OCI-LY7 (cell line): ENCODE results near the gene FFAR4. TPM values are rescaled to one million over a fixed set of nuclear protein-coding genes. Genes with fewer than 3 reads are reported as not detected.

Experiments used
- Bru-seq: library from RNA; stranded (reverse); fragments of 400-500 nt; gene quantifications from one replicate; lab custom pipeline; 2021; lab: Mats Ljungman, UMichigan
- BruChase-seq, 2 experiments: library from RNA; stranded (reverse); fragments of 400-500 nt; gene quantifications; one replicate each; lab custom pipeline; 2021; lab: Mats Ljungman, UMichigan
- BruUV-seq: library from RNA; stranded (reverse); fragments of 400-500 nt; replicated peaks from 2 replicates; lab custom pipeline; 2021; lab: Mats Ljungman, UMichigan
- CTCF ChIA-PET: fragments of 300-600 bp; sonication (Branson Sonifier 250); formaldehyde crosslinking; loops from one replicate; lab custom pipeline; 2022; ENCODE audit warnings: antibody characterized with exemption; ENCODE audit not compliant: unreplicated experiment; lab: Charles Lee
- POLR2A ChIA-PET: fragments of 300-600 bp; sonication (Branson Sonifier 250); formaldehyde crosslinking; loops from one replicate; lab custom pipeline; 2022; ENCODE audit warnings: antibody characterized with exemption; lab: Charles Lee
- DNase-seq: peaks from one replicate; pipeline ENCODE4 v3.0.0-alpha.2; 2015; ENCODE audit warnings: low spot score
- H2AFZ ChIP-seq: fragments of 200-600 bp; sonication (generic), shearing (Covaris generic); 2 replicates; pipeline ENCODE4 v1.6.1; 2014; ENCODE audit warnings: mild to moderate bottlenecking, antibody characterized with exemption, low read length, moderate library complexity
- H3K27ac ChIP-seq: fragments of 200-600 bp; sonication (generic); 2 replicates; pipeline ENCODE4 v1.5.1; 2014; ENCODE audit warnings: mixed run types, low read depth, mild to moderate bottlenecking, moderate library complexity, low read length, inconsistent platforms; ENCODE audit not compliant: poor library complexity, severe bottlenecking
- H3K36me3 ChIP-seq: fragments of 200-600 bp; sonication (generic); 2 replicates; pipeline ENCODE4 v1.6.1; 2014; ENCODE audit warnings: mild to moderate bottlenecking, antibody characterized with exemption, low read length, moderate library complexity, mixed read lengths; ENCODE audit not compliant: insufficient read depth
- H3K4me1 ChIP-seq: fragments of 200-600 bp; sonication (generic); 2 replicates; pipeline ENCODE4 v1.5.1; 2014; ENCODE audit warnings: mild to moderate bottlenecking, low read length; ENCODE audit not compliant: insufficient read depth, poor library complexity, severe bottlenecking
- H3K4me2 ChIP-seq: fragments of 200-600 bp; sonication (generic); 2 replicates; pipeline ENCODE4 v1.6.1; 2014; ENCODE audit warnings: mild to moderate bottlenecking, low read length
- H3K4me3 ChIP-seq: fragments of 200-600 bp; sonication (generic); 2 replicates; pipeline ENCODE4 v1.5.1; 2014; ENCODE audit warnings: mild to moderate bottlenecking, low read depth, low read length; ENCODE audit not compliant: poor library complexity, severe bottlenecking
- H3K79me2 ChIP-seq: fragments of 200-600 bp; sonication (generic); 2 replicates; pipeline ENCODE4 v1.6.1; 2016; ENCODE audit warnings: low read depth, mild to moderate bottlenecking, low read length, moderate library complexity, mixed read lengths; ENCODE audit not compliant: insufficient read depth
- H3K9me2 ChIP-seq: fragments of 200-600 bp; sonication (generic); 2 replicates; pipeline ENCODE4 v1.6.1; 2016; ENCODE audit warnings: mild to moderate bottlenecking, low read length, mixed read lengths; ENCODE audit not compliant: insufficient read depth
- H3K9me3 ChIP-seq: fragments of 200-600 bp; sonication (generic); 2 replicates; pipeline ENCODE4 v1.6.1; 2014; ENCODE audit warnings: mild to moderate bottlenecking, mixed run types, low read length, mixed read lengths
- H4K20me1 ChIP-seq: fragments of 200-600 bp; sonication (generic); 2 replicates; pipeline ENCODE4 v1.6.1; 2014; ENCODE audit warnings: mild to moderate bottlenecking, antibody characterized with exemption, low read length, moderate library complexity, mixed read lengths; ENCODE audit not compliant: insufficient read depth
- CTCF ChIP-seq: fragments of 200-600 bp; sonication (generic); conservative IDR thresholded peaks from 2 replicates; pipeline ENCODE4 v1.5.1; 2014; ENCODE audit warnings: mild to moderate bottlenecking, antibody characterized with exemption, low read length, moderate library complexity, mixed read lengths
- EZH2phosphoT487 ChIP-seq: fragments of 200-600 bp; sonication (generic); IDR thresholded peaks from 2 replicates; pipeline ENCODE4 v1.6.1; 2018; ENCODE audit warnings: low read depth, borderline replicate concordance, mild to moderate bottlenecking, mixed run types, antibody characterized with exemption, low read length, moderate library complexity, mixed read lengths
- intact Hi-C: fragments of 100-400 bp; cut with micrococcal nuclease; formaldehyde crosslinking; loops from one replicate; pipeline ENCODE4 v1.10.0; 2022; ENCODE audit not compliant: unreplicated experiment
- long read RNA-seq: library from polyadenylated mRNA; stranded (forward); transcript quantifications from one replicate; pipeline ENCODE4 v2.0.0, GENCODE V29; 2022
- total RNA-seq, 2 experiments: library from RNA; depleted of rRNA in 1 of 2; stranded (reverse); fragments of >200 nt in 1 of 2; shearing (Covaris generic) in 1 of 2; gene quantifications; 2 replicates each; pipeline ENCODE4 v1.2.3, GENCODE V29; 2014 to 2022

Gene FFAR4
- total RNA-seq (2014; rRNA removed; shearing (Covaris generic)) (not detected in 2 replicates), total RNA-seq (2022) (not detected in 2 replicates), Bru-seq, nascent RNA (percentile 4 among the genes with signal in this experiment), BruChase-seq, experiment 1, labeled RNA remaining after a 6-hour chase (percentile 4 among the genes with signal in this experiment), BruChase-seq, experiment 2, labeled RNA remaining after a 2-hour chase (percentile 10 among the genes with signal in this experiment)
- long read RNA-seq = 0 reads

- H3K4me3 ChIP-seq = no peak within 1 kb of the TSS
- no peaks in the 10 kb centered on the region for H3K9me2 ChIP-seq
- H3K36me3 ChIP-seq = no peaks in the 10 kb centered on the region
- no peak within 1 kb of the TSS for H3K27ac ChIP-seq
- H2AFZ ChIP-seq = no peak within 1 kb of the TSS
- H3K4me2 ChIP-seq = no peak within 1 kb of the TSS
- intact Hi-C loops = no loop called here
- H3K9me3 ChIP-seq = no peaks in the 10 kb centered on the region
- no TSS peak for BruUV-seq
- no peaks in the 10 kb centered on the region for H3K79me2 ChIP-seq
- ChIA-PET CTCF (no interaction called here), POLR2A (no interaction called here)
- no peaks in the 10 kb centered on the region for H3K4me1 ChIP-seq
- no peak for DNase-seq
- H4K20me1 ChIP-seq = no peaks in the 10 kb centered on the region
- TF ChIP-seq EZH2phosphoT487 (no peak), CTCF (no peak)
These were observed at the start of gene FFAR4 for GRCh38 chr10:93566435-93567276. Gene FFAR4 (plus strand): TSS chr10:93566665. CDS start chr10:93566721, 56 bp downstream.

GRCh38 chr10:93518531-93518930 is 47.9 kb upstream of the FFAR4 start:
- BruUV-seq = no TSS peak
- ChIA-PET POLR2A (interaction anchor here (0.6 to 2.2 kb wide), 4 partner anchors 12 to 161 kb away, joined by 3 to 6 read pairs (median 4); no protein-coding TSS in a partner anchor), CTCF (no interaction called here)
- intact Hi-C loops = no loop called here
- Histone ChIP-seq H3K9me2 (no peaks in the 10 kb centered on the region), H4K20me1 (no peaks in the 10 kb centered on the region), H3K4me3 (no peak overlapping the region), H2AFZ (no peak overlapping the region), H3K4me1 (no peaks in the 10 kb centered on the region), H3K4me2 (no peak overlapping the region), H3K79me2 (no peaks in the 10 kb centered on the region), H3K36me3 (peaks cover 92% of the 10 kb centered on the region), H3K9me3 (peaks cover 11% of the 10 kb centered on the region; the same call in 1 of the 2 replicates), H3K27ac (no peak overlapping the region)
- DNase-seq = no peak
- no peak for TF ChIP-seq CTCF
- no peak for TF ChIP-seq EZH2phosphoT487
